ENCODE measurements around the gene NFE2L2. TPM values are rescaled to one million over a fixed set of nuclear protein-coding genes. Genes with fewer than 3 reads are reported as not detected.
"Not testable (repeated sequence)": the region's sequence is repeated elsewhere in the genome, so short reads cannot be mapped to it uniquely, and the experiment has no call there.

The NFE2L2 gene
- total RNA-seq, 3 donors from 2014 or later (not counting 1 experiment from before 2014, with no cell fraction given), result 76.0 to 99.8 (median 84.6) TPM

DNA sequence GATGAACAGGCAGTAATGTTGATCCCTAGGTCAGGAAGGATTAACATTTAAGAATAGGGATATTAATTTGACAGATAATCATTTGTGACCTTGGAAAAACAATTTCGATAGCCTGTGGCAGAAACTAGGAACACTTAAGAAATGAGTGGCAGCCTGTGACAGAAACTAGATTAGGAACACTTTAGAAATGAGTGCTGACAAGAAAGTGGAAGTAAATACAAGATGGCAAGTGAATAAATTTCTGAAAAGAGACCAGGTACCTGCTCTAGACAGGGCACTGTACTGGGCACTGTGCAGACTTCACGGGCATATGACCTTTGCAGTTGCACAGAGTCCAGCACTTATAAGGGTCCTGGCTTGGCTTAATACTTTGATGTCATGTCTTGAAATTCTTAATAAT lies 57.4 kb downstream of the NFE2L2 start:
- intact Hi-C loops (cut with micrococcal nuclease), result no loop called here
- Mint-ChIP-seq H3K36me3 (no peaks in the 10 kb centered on the region), H3K4me1 (peaks cover 10% of the 10 kb centered on the region in 2 donors)

DNA sequence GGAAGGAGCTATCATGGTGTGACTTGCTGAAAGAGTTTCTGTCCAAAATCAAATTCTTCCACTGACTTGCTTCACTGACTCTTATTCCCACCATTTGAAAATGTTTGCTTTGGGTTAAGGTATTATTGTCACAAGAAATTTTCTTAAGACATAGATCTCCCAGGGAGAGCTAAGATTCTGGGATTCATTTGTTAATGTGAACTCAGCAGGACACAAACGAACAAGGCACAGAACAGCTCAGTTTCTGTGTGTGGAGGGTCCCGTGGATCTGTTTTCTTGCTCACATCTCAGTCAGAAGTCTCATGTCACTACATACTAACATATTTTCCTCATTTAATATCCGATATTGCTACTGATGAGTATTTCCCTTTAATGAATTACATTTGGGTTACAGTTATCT lies 60.1 kb downstream of the NFE2L2 start:
- 95% methylated on average over 2 of the region's 3 CpGs for WGBS (ENCODE audit: insufficient coverage)
- Mint-ChIP-seq H3K27me3 (ENCODE audit: low read depth in 2 of 2) (no peaks in the 10 kb centered on the region), H3K4me3 (no peak overlapping the region), H3K36me3 (no peaks in the 10 kb centered on the region), H3K9me3 (no peaks in the 10 kb centered on the region), H3K4me1 (no peaks in the 10 kb centered on the region), H3K27ac (no peak overlapping the region)
- no peaks in the 10 kb centered on the region for H3K36me3 ChIP-seq (ENCODE audit: control insufficient read depth, insufficient read depth, low read length)
- H3K4me3 ChIP-seq (ENCODE audit: low read length), result no peak overlapping the region
- no peak for ATAC-seq
- TF ChIP-seq, protein P1, sequence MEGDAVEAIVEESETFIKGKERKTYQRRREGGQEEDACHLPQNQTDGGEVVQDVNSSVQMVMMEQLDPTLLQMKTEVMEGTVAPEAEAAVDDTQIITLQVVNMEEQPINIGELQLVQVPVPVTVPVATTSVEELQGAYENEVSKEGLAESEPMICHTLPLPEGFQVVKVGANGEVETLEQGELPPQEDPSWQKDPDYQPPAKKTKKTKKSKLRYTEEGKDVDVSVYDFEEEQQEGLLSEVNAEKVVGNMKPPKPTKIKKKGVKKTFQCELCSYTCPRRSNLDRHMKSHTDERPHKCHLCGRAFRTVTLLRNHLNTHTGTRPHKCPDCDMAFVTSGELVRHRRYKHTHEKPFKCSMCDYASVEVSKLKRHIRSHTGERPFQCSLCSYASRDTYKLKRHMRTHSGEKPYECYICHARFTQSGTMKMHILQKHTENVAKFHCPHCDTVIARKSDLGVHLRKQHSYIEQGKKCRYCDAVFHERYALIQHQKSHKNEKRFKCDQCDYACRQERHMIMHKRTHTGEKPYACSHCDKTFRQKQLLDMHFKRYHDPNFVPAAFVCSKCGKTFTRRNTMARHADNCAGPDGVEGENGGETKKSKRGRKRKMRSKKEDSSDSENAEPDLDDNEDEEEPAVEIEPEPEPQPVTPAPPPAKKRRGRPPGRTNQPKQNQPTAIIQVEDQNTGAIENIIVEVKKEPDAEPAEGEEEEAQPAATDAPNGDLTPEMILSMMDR (IDR thresholded peaks at IDR 0.05), result no peak
- H3K9me3 ChIP-seq (ENCODE audit: control insufficient read depth, insufficient read depth, low read length), result no peaks in the 10 kb centered on the region
- no peaks in the 10 kb centered on the region for H3K4me1 ChIP-seq (ENCODE audit: control insufficient read depth, insufficient read depth, low read length)
- intact Hi-C loops (cut with micrococcal nuclease), result no loop called here
- H3K27me3 ChIP-seq (ENCODE audit: control insufficient read depth, insufficient read depth, low read length), result no peaks in the 10 kb centered on the region
- H3K27ac ChIP-seq (ENCODE audit: low read length), result no peak overlapping the region
- DNase-seq, result no peak

More for the DNA sequence above, 57.4 kb downstream of the NFE2L2 start:
- Mint-ChIP-seq H3K27me3 (ENCODE audit: low read depth in 2 of 2) (no peaks in the 10 kb centered on the region), H3K4me3 (no peak overlapping the region), H3K9me3 (no peaks in the 10 kb centered on the region), H3K27ac (no peak overlapping the region)
- 91% methylated on average over 2 of the region's 2 CpGs for WGBS (ENCODE audit: insufficient coverage)
- H3K27me3 ChIP-seq (ENCODE audit: control insufficient read depth, insufficient read depth, low read length), result no peaks in the 10 kb centered on the region
- peaks cover 3% of the 10 kb centered on the region for H3K4me1 ChIP-seq (ENCODE audit: control insufficient read depth, insufficient read depth, low read length)
- no peak overlapping the region for H3K27ac ChIP-seq (ENCODE audit: low read length)
- ATAC-seq (no peak), DNase-seq (no peak)
- TF ChIP-seq, protein P1 (IDR thresholded peaks at IDR 0.05), result no peak
- H3K4me3 ChIP-seq (ENCODE audit: low read length), result no peak overlapping the region
- no peaks in the 10 kb centered on the region for H3K9me3 ChIP-seq (ENCODE audit: control insufficient read depth, insufficient read depth, low read length)
- H3K36me3 ChIP-seq (ENCODE audit: control insufficient read depth, insufficient read depth, low read length), result no peaks in the 10 kb centered on the region

DNA sequence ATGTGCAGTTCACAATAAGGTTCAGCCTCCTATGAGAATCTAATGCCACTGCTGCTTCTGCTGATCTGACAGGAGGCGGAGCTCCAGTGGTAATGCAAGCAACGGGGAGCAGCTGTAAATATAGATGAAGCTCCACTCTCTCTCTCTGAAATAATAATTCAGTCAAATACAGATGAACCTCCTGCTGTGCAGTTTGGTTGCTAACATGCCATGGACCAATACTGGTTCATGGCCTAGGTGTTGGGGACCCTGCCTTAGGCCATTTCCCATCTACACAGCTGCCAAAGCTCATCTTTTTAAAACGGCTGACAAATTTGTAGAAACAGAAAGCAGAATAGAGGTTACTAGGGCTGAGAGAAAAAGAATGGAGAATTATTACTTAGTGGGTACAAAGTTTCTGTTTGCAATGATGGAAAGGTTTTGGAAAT lies 62.6 kb downstream of the NFE2L2 start:
- H3K9me3 ChIP-seq (ENCODE audit: control insufficient read depth, insufficient read depth, low read length), result no peaks in the 10 kb centered on the region
- H3K27me3 Mint-ChIP-seq (ENCODE audit: low read depth in 2 of 2), result no peaks in the 10 kb centered on the region
- no peak overlapping the region for H3K4me3 ChIP-seq (ENCODE audit: low read length)
- H3K27ac ChIP-seq (ENCODE audit: low read length), result no peak overlapping the region
- no peaks in the 10 kb centered on the region for H3K4me1 Mint-ChIP-seq
- DNase-seq (no peak), ATAC-seq (no peak)
- WGBS (ENCODE audit: insufficient coverage), result 92% methylated on average over 3 of the region's 3 CpGs
- intact Hi-C loops (cut with micrococcal nuclease), result no loop called here
- no peaks in the 10 kb centered on the region for H3K36me3 Mint-ChIP-seq
- no peaks in the 10 kb centered on the region for H3K9me3 Mint-ChIP-seq
- no peak overlapping the region for H3K27ac Mint-ChIP-seq
- TF ChIP-seq, protein P1 (IDR thresholded peaks at IDR 0.05), result no peak
- H3K27me3 ChIP-seq (ENCODE audit: control insufficient read depth, insufficient read depth, low read length), result no peaks in the 10 kb centered on the region
- H3K36me3 ChIP-seq (ENCODE audit: control insufficient read depth, insufficient read depth, low read length), result no peaks in the 10 kb centered on the region
- no peak overlapping the region for H3K4me3 Mint-ChIP-seq
- H3K4me1 ChIP-seq (ENCODE audit: control insufficient read depth, insufficient read depth, low read length), result no peaks in the 10 kb centered on the region

DNA sequence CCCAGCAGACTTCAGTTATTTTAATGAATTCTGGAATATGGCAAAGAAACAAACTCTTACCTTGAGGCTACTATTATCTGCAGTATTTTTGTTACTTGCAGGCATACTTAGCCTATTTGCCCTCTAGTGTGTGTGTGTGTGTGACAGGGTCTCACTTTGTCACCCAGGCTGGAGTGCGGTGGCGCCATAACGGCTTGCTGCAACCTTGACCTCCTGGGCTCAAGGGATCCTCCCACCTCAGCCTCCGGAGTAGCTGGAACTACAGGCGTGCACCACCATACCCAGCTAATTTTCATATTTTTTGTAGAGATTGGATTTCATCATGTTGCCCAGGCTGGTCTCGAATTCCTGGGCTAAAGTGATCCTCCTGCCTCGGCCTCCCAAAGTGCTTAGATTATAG lies 64.1 kb downstream of the NFE2L2 start:
- H3K27ac Mint-ChIP-seq; ATAC-seq; H3K9me3 Mint-ChIP-seq; H3K9me3 ChIP-seq (ENCODE audit: control insufficient read depth, insufficient read depth, low read length); H3K27me3 ChIP-seq (ENCODE audit: control insufficient read depth, insufficient read depth, low read length); H3K27ac ChIP-seq (ENCODE audit: low read length); H3K4me3 Mint-ChIP-seq; intact Hi-C loops (cut with micrococcal nuclease); H3K36me3 Mint-ChIP-seq; H3K27me3 Mint-ChIP-seq (ENCODE audit: low read depth in 2 of 2); H3K4me1 Mint-ChIP-seq; H3K36me3 ChIP-seq (ENCODE audit: control insufficient read depth, insufficient read depth, low read length); DNase-seq; H3K4me1 ChIP-seq (ENCODE audit: control insufficient read depth, insufficient read depth, low read length); H3K4me3 ChIP-seq (ENCODE audit: low read length): not testable (repeated sequence)
- 93% methylated on average over 6 of the region's 7 CpGs for WGBS (ENCODE audit: insufficient coverage)
